Endometrium (tissue), 2 donors: Measurements from ENCODE around the gene FBLN2.
"Not testable (repeated sequence)": the region's sequence is repeated elsewhere in the genome, so short reads cannot be mapped to it uniquely, and the experiment has no call there.

Experiments
- FAIRE-seq: peaks from 2 replicates; lab custom pipeline; 2012; peaks lifted over from hg19 to GRCh38; lab: Jason Lieb, UNC
- donor health status: control.
- donor health status: control.

The FBLN2 gene

GRCh38 chr3:13548696-13549622 is at the start of gene FBLN2:
Gene FBLN2, plus strand, starts transcription at chr3:13549125. Its CDS starts 21,231 bp downstream, at chr3:13570356.
- no peak for FAIRE-seq

- FAIRE-seq, result not testable (repeated sequence)
These were observed 49.7 kb upstream of the FBLN2 start for GRCh38 chr3:13499246-13499645.

GRCh38 chr3:13500133-13500885 is 48.6 kb upstream of the FBLN2 start:
- FAIRE-seq, result no peak

GRCh38 chr3:13501056-13501455 is 47.9 kb upstream of the FBLN2 start:
- FAIRE-seq, result no peak

GRCh38 chr3:13501521-13501920 is 47.4 kb upstream of the FBLN2 start:
- FAIRE-seq, result no peak

- no peak for FAIRE-seq
These were observed 46.8 kb upstream of the FBLN2 start for GRCh38 chr3:13501958-13502790.

- FAIRE-seq, result no peak
These were observed 46.2 kb upstream of the FBLN2 start for GRCh38 chr3:13502791-13503060.

- FAIRE-seq, result no peak
These were observed 44.6 kb upstream of the FBLN2 start for GRCh38 chr3:13504161-13504831.

- no peak for FAIRE-seq
These were observed 43.5 kb upstream of the FBLN2 start for GRCh38 chr3:13505147-13506130.

- FAIRE-seq, result no peak
These were observed 42.7 kb upstream of the FBLN2 start for GRCh38 chr3:13506239-13506638.

GRCh38 chr3:13506680-13507079 is 42.2 kb upstream of the FBLN2 start:
- no peak for FAIRE-seq

GRCh38 chr3:13507247-13507569 is 41.7 kb upstream of the FBLN2 start:
- no peak for FAIRE-seq

GRCh38 chr3:13507570-13508339 is 41.2 kb upstream of the FBLN2 start:
- no peak for FAIRE-seq

GRCh38 chr3:13508496-13508895 is 40.4 kb upstream of the FBLN2 start:
- FAIRE-seq, result no peak

GRCh38 chr3:13509059-13509815 is 39.7 kb upstream of the FBLN2 start:
- FAIRE-seq, result no peak

- FAIRE-seq, result no peak
These were observed 39.1 kb upstream of the FBLN2 start for GRCh38 chr3:13509816-13510192.

GRCh38 chr3:13512451-13512850 is 36.5 kb upstream of the FBLN2 start:
- no peak for FAIRE-seq

GRCh38 chr3:13513051-13513912 is 35.6 kb upstream of the FBLN2 start:
- peak; percentile 57 for FAIRE-seq
